ENCODE data around the gene CREB3L2.
"Not testable (repeated sequence)": the region's sequence is repeated elsewhere in the genome, so short reads cannot be mapped to it uniquely, and the experiment has no call there.

CREB3L2 gene

GRCh38 chr7:137987563-137987962, 14.3 kb downstream of the CREB3L2 start:
- DNase-seq = no peak

GRCh38 chr7:137987018-137987349, 14.9 kb downstream of the CREB3L2 start:
- DNase-seq = no peak

GRCh38 chr7:137986252-137987017, 15.5 kb downstream of the CREB3L2 start:
- DNase-seq = no peak

GRCh38 chr7:137985897-137986251, 16.0 kb downstream of the CREB3L2 start:
- DNase-seq = no peak

GRCh38 chr7:137985253-137985896, 16.5 kb downstream of the CREB3L2 start:
- no peak for DNase-seq

- DNase-seq = no peak
Observed at GRCh38 chr7:137984181-137985041, 17.5 kb downstream of the CREB3L2 start.

GRCh38 chr7:137983323-137984008, 18.4 kb downstream of the CREB3L2 start:
- no peak for DNase-seq

- not testable (repeated sequence) for DNase-seq
Observed at GRCh38 chr7:137982394-137982793, 19.5 kb downstream of the CREB3L2 start.

GRCh38 chr7:137981668-137982067, 20.2 kb downstream of the CREB3L2 start:
- DNase-seq = no peak

- DNase-seq = no peak
Observed at GRCh38 chr7:137981175-137981574, 20.7 kb downstream of the CREB3L2 start.

- no peak for DNase-seq
Observed at GRCh38 chr7:137980308-137980707, 21.6 kb downstream of the CREB3L2 start.

GRCh38 chr7:137978464-137979237, 23.2 kb downstream of the CREB3L2 start:
- no peak for DNase-seq

GRCh38 chr7:137977173-137977572, 24.7 kb downstream of the CREB3L2 start:
- no peak for DNase-seq

GRCh38 chr7:137976696-137977095, 25.2 kb downstream of the CREB3L2 start:
- no peak for DNase-seq

GRCh38 chr7:137976232-137976631, 25.7 kb downstream of the CREB3L2 start:
- no peak for DNase-seq

GRCh38 chr7:137975768-137976167, 26.1 kb downstream of the CREB3L2 start:
- no peak for DNase-seq

GRCh38 chr7:137975221-137975620, 26.7 kb downstream of the CREB3L2 start:
- DNase-seq = no peak

- no peak for DNase-seq
Observed at GRCh38 chr7:137974766-137975165, 27.1 kb downstream of the CREB3L2 start.

- no peak for DNase-seq
Observed at GRCh38 chr7:137970253-137970975, 31.5 kb downstream of the CREB3L2 start.

- no peak for DNase-seq
Observed at GRCh38 chr7:137969828-137970227, 32.1 kb downstream of the CREB3L2 start.

GRCh38 chr7:137968890-137969289, 33.0 kb downstream of the CREB3L2 start:
- no peak for DNase-seq

GRCh38 chr7:137968339-137968738, 33.5 kb downstream of the CREB3L2 start:
- not testable (repeated sequence) for DNase-seq
